Measurements from ENCODE around the gene SLC17A2. TPM values are rescaled to one million over a fixed set of nuclear protein-coding genes. Genes with fewer than 3 reads are reported as not detected.

Gene SLC17A2
- polyA plus RNA-seq, 1 experiment = not detected

- no peaks in the 10 kb centered on the region for H3K27me3 ChIP-seq (ENCODE audit: control insufficient read depth, insufficient read depth, low read length)
- POLR2A ChIA-PET = no interaction called here
- CTCF ChIA-PET = no interaction called here
- TF ChIP-seq CTCF (IDR thresholded peaks at IDR 0.05; ENCODE audit: insufficient read depth, low read depth, low read length) = no peak
- no peak for DNase-seq (ENCODE audit: low read depth)
- no peak overlapping the region for H3K4me3 ChIP-seq (ENCODE audit: low read depth, low read length)
- peaks cover 1% of the 10 kb centered on the region; the same call in 1 of the 2 replicates for H3K36me3 ChIP-seq (ENCODE audit: control insufficient read depth, insufficient read depth, low read length)
These were observed 29.5 kb upstream of the SLC17A2 start for GRCh38 chr6:25959890-25960536.

GRCh38 chr6:25958700-25959162 is 28.2 kb upstream of the SLC17A2 start:
- H3K4me3 ChIP-seq (ENCODE audit: low read depth, low read length) = no peak overlapping the region
- TF ChIP-seq CTCF (IDR thresholded peaks at IDR 0.05; ENCODE audit: insufficient read depth, low read depth, low read length) = no peak
- ChIA-PET CTCF (no interaction called here), POLR2A (no interaction called here)
- no peaks in the 10 kb centered on the region for H3K27me3 ChIP-seq (ENCODE audit: control insufficient read depth, insufficient read depth, low read length)
- no peaks in the 10 kb centered on the region for H3K36me3 ChIP-seq (ENCODE audit: control insufficient read depth, insufficient read depth, low read length)
- no peak for DNase-seq (ENCODE audit: low read depth)

GRCh38 chr6:25956226-25956625 is 25.7 kb upstream of the SLC17A2 start:
- no peak for TF ChIP-seq CTCF (IDR thresholded peaks at IDR 0.05; ENCODE audit: insufficient read depth, low read depth, low read length)
- Histone ChIP-seq H3K4me3 (ENCODE audit: low read depth, low read length) (no peak overlapping the region), H3K36me3 (ENCODE audit: control insufficient read depth, insufficient read depth, low read length) (no peaks in the 10 kb centered on the region), H3K27me3 (ENCODE audit: control insufficient read depth, insufficient read depth, low read length) (no peaks in the 10 kb centered on the region)
- ChIA-PET CTCF (no interaction called here), POLR2A (no interaction called here)
- no peak for DNase-seq (ENCODE audit: low read depth)

- no peak for DNase-seq (ENCODE audit: low read depth)
- no peak for TF ChIP-seq CTCF (IDR thresholded peaks at IDR 0.05; ENCODE audit: insufficient read depth, low read depth, low read length)
- no peaks in the 10 kb centered on the region for H3K36me3 ChIP-seq (ENCODE audit: control insufficient read depth, insufficient read depth, low read length)
- no peak overlapping the region for H3K4me3 ChIP-seq (ENCODE audit: low read depth, low read length)
- ChIA-PET POLR2A (no interaction called here), CTCF (no interaction called here)
- H3K27me3 ChIP-seq (ENCODE audit: control insufficient read depth, insufficient read depth, low read length) = no peaks in the 10 kb centered on the region
These were observed 24.3 kb upstream of the SLC17A2 start for GRCh38 chr6:25954756-25955155.

GRCh38 chr6:25953733-25954132 is 23.2 kb upstream of the SLC17A2 start:
- POLR2A ChIA-PET = no interaction called here
- TF ChIP-seq CTCF (IDR thresholded peaks at IDR 0.05; ENCODE audit: insufficient read depth, low read depth, low read length) = no peak
- no peak for DNase-seq (ENCODE audit: low read depth)
- no peak overlapping the region for H3K4me3 ChIP-seq (ENCODE audit: low read depth, low read length)
- no peaks in the 10 kb centered on the region for H3K36me3 ChIP-seq (ENCODE audit: control insufficient read depth, insufficient read depth, low read length)
- CTCF ChIA-PET = interaction anchor here (1.7 kb wide), 1 partner anchor 10 kb away, joined by 4 read pairs; no protein-coding TSS in a partner anchor
- no peaks in the 10 kb centered on the region for H3K27me3 ChIP-seq (ENCODE audit: control insufficient read depth, insufficient read depth, low read length)
